ENCODE measurements around the gene GPD2. TPM values are rescaled to one million over a fixed set of nuclear protein-coding genes. Genes with fewer than 3 reads are reported as not detected.

The GPD2 gene
- total and polyA plus RNA-seq, 10 of the 15 experiments (the other 5 are each of a cell fraction or from before 2014, with no cell fraction given): 10.0 to 73.5 (median 43.4) TPM

DNA sequence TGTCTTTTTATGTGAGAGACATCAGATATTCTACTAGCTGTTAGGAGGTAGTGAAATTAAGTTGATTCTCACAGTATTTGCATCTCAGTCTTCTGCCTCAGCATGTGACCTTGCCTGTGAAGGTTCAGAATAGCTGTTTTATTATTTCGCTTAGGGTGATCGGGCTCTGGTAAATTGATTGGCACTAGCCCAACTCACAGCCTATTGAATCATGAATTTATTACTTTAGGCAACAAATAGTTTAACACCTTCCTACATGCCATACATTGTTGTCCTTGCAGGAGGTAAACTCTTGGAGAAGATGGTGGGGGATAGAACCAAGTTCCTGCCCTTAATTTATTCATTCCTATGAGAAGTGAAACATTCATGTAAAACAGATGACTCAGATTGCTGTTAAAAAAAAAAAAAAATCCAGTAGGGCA lies 101.9 kb downstream of the GPD2 start (continued):
- TF ChIP-seq MEF2B (IDR thresholded peaks at IDR 0.05; ENCODE audit: partially characterized antibody, poor library complexity, severe bottlenecking): peak; percentile 62
- TF ChIP-seq SMARCA5 (IDR thresholded peaks at IDR 0.05): no peak
- TF ChIP-seq, protein P1, sequence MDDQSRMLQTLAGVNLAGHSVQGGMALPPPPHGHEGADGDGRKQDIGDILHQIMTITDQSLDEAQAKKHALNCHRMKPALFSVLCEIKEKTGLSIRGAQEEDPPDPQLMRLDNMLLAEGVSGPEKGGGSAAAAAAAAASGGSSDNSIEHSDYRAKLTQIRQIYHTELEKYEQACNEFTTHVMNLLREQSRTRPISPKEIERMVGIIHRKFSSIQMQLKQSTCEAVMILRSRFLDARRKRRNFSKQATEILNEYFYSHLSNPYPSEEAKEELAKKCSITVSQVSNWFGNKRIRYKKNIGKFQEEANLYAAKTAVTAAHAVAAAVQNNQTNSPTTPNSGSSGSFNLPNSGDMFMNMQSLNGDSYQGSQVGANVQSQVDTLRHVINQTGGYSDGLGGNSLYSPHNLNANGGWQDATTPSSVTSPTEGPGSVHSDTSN (IDR thresholded peaks at IDR 0.05; ENCODE audit: insufficient replicate concordance, low read depth, low read length): no peak
- TF ChIP-seq NFYA (IDR thresholded peaks at IDR 0.05; ENCODE audit: borderline replicate concordance, low read depth, low read length): no peak
- TF ChIP-seq, protein P2, sequence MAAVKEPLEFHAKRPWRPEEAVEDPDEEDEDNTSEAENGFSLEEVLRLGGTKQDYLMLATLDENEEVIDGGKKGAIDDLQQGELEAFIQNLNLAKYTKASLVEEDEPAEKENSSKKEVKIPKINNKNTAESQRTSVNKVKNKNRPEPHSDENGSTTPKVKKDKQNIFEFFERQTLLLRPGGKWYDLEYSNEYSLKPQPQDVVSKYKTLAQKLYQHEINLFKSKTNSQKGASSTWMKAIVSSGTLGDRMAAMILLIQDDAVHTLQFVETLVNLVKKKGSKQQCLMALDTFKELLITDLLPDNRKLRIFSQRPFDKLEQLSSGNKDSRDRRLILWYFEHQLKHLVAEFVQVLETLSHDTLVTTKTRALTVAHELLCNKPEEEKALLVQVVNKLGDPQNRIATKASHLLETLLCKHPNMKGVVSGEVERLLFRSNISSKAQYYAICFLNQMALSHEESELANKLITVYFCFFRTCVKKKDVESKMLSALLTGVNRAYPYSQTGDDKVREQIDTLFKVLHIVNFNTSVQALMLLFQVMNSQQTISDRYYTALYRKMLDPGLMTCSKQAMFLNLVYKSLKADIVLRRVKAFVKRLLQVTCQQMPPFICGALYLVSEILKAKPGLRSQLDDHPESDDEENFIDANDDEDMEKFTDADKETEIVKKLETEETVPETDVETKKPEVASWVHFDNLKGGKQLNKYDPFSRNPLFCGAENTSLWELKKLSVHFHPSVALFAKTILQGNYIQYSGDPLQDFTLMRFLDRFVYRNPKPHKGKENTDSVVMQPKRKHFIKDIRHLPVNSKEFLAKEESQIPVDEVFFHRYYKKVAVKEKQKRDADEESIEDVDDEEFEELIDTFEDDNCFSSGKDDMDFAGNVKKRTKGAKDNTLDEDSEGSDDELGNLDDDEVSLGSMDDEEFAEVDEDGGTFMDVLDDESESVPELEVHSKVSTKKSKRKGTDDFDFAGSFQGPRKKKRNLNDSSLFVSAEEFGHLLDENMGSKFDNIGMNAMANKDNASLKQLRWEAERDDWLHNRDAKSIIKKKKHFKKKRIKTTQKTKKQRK (IDR thresholded peaks at IDR 0.05; ENCODE audit: low read depth, low read length): no peak
- no peak for TF ChIP-seq ZZZ3 (IDR thresholded peaks at IDR 0.05; ENCODE audit: control insufficient read depth, insufficient read length, low read depth)
- TF ChIP-seq BMI1 (IDR thresholded peaks at IDR 0.05; ENCODE audit: borderline replicate concordance): no peak
- TF ChIP-seq POLR2AphosphoS2 (IDR thresholded peaks at IDR 0.05; ENCODE audit: low read depth, low read length): no peak
- TF ChIP-seq MAX (IDR thresholded peaks at IDR 0.05; ENCODE audit: low read depth, low read length): no peak

All from GM12878 (cell line).